Suppressor macrophage (primary cell): ENCODE measurements around the gene ANKFY1.
"Not testable (repeated sequence)": the region's sequence is repeated elsewhere in the genome, so short reads cannot be mapped to it uniquely, and the experiment has no call there.

Source experiments
- DNase-seq, 4 experiments: peaks; one replicate each; pipeline ENCODE4 v3.0.0-alpha.2; 2020 to 2022

Gene ANKFY1

DNA sequence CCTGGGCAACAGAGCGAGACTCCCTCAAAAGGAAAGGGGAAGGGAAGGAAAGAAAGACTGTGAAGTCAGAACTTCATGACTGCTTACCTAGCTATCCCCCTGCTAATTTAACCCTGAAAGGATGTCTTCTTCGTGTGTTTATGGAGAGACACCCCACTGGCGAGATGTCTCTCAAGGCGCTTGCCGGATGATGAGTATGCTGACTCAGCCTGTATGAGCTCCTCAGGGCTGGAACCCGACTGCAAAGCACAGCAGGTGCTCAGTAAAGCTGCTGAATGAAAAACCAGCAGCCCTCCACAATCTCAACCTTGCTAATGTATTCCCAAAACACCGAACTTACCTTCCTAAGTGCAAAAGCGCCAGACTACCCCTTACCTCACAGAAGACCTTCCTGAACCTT lies 2.3 kb downstream of the ANKFY1 start:
- DNase-seq: no peak

DNA sequence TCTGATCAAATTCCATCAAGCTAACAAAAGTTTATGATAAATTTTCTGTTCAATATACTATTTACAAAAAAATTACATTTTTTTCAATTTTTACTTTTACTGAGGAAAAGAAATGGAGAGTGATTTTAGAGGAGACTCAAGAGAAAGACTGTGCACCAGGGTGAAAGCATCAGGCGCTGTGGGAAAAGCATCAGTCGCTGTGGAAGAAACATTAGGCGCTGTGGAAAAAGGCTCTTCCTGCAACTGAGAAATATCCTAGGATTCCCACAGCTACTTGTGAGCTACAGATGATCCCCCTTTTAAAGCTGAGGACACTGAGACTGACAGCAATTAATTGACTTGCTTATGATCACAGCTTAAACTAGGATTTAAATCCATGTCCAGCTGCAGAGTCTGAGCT lies 4.9 kb downstream of the ANKFY1 start:
- no peak for DNase-seq

GRCh38 chr17:4256952-4257351 lies 6.8 kb downstream of the ANKFY1 start:
- DNase-seq: no peak

DNA sequence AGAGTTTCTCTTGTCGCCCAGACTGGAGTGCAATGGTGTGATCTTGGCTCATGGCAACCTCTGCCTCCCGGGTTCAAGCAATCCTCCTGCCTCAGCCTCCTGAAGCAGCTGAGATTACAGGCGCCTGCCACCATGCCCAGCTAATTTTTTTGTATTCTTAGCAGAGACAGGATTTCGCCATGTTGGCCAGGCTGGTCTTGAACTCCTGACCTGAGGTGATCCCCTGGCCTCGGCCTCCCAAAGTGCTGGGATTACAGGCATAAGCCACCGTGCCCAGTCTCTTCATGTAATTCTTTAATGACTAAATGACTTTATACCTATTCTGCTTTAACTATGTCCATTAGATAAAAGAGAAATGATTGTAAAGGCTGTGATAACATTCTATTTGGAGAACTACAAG lies 8.5 kb downstream of the ANKFY1 start:
- not testable (repeated sequence) for DNase-seq

DNA sequence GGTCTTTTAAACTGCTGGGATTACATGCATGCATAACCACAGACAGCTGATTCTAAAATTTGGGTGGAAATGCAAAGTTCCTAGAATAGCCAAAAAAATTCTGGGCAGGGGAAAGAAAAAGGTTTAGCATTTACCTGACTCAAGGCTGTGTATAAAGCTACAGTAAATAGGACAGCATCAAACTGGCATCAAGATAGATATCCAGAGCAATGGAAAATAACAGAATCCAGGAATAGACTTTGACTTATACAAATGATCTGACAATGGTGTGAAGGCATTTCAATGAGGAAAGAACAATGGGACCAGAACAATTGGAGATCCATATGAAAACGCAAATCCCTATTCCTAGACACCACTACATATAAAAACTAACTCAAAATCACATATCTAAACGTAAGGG lies 12.9 kb downstream of the ANKFY1 start:
- no peak for DNase-seq

DNA sequence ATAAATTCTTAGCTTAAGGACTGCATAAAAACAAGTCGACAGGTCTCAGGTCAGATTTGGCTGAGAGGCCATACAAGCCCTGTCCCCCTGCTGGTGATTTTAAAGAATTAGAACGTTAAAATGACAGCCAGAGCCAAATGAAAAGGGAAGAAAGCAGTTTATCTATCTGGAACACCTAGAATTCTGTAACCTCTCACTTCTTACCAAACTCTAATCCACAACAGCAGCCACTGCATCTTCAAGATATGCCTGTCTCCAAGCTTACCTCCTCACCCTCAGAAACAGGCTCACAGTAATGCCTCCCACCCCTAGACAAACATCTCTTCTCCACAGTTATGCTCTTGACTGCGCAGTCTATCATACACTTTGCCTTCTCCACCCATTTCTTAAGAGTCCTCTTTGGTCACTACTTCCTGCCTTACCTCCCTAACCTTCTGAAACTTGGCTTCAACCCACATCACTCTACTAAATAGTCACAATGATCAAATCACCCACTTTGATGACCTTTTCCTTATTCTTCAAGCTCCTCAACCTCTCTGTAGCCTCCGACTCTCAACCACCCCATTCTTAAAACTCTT lies 14.2 kb downstream of the ANKFY1 start:
- peak; percentile 13 to 61 (median 50) for DNase-seq

DNA sequence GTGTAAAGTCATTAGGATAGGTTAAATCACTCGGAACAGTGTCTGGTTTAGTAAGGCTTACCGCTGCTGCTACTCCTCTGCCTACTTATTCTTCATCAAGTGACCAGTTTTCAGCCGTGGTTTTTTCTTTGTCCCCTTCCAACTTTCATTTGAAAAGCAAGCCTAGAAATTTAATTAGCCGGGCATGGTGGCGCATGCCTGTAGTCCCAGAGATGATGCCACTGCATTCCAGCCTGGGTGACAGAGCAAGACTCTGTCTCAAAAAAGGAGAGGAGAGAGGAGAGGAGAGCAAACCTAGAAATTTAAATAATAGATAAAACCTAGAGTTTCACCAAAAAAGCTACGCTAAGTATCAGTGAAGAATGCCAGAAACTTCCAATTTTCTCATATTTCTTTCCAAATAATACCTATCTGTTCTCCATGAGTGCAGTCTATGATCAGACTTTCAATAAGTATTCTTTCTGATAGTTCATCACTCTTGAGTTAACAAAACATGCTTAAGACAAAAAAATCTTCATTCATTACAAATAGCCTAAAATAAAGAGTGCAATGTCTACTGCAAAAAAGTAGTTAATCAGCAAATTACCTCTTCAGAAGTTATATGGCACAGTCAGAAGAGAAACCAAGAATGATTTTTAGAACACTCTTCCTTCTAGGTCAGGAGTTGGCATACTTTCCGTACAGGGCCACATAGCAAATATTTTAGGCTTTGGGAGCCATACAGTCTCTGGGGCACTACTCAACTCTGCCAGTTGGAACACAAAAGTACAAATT lies 15.1 kb downstream of the ANKFY1 start:
- DNase-seq: no peak

- no peak for DNase-seq
These were observed 15.8 kb downstream of the ANKFY1 start for GRCh38 chr17:4247971-4248388.

GRCh38 chr17:4247361-4247970 lies 16.3 kb downstream of the ANKFY1 start:
- no peak for DNase-seq

DNA sequence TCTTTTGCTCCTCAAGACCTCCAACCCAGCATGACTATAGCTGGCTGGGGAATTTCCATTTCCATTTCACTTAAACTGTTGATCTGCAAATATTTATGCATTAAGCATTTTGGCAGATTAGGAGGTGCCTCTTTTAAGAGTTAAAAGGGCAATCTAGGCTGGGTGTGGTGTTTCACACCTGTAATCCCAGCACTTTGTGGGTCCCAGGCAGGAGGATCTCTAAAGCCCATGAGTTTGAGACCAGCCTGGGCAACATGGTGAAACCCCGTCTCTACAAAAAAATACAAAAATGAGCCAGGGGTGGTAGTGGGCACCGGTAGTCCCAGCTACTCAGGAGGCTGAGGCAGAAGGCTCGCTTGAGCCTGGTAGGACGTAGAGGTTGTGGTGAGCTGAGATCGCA lies 17.1 kb downstream of the ANKFY1 start:
- DNase-seq: no peak

DNA sequence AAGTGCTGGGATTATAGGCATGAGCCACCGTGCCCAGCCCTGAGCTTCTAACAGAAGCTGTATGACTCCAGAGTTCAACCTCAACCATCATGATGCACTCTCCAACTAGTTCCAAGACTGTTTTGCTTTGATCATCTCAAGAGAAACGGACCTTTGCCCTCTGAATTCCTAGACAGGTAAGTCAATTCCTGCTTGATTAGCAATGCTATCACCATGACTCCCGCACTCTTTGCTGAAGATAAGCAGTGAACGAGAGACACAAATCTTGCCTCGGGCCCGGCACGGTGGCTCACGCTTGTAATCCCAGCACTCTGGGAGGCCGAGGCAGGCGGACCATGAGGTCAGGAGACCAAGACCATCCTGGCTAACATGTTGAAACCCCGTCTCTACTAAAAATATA lies 22.2 kb downstream of the ANKFY1 start:
- no peak for DNase-seq

GRCh38 chr17:4236456-4236855 lies 27.3 kb downstream of the ANKFY1 start:
- no peak for DNase-seq

GRCh38 chr17:4235372-4236279 lies 28.2 kb downstream of the ANKFY1 start:
- no peak for DNase-seq

DNA sequence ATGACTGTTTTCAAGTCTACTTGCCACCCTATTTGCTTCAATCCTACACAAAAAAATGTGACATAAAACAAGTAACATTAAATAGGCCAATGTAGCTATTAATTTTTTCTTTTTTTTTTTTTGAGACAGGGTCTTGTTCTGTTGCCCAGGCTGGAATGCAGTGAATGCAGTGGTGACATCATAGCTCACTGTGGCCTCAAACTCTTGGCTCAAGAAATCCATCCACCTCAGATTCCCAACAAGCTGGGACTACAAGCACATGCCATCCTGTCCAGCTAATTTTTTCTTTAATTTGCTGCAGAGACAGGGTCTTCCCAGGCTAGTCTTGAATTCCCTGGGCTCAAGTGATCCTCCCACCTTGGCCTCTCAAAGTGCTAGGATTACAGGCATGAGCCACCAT lies 29.4 kb downstream of the ANKFY1 start:
- no peak for DNase-seq

GRCh38 chr17:4233668-4234258 lies 30.0 kb downstream of the ANKFY1 start:
- no peak for DNase-seq

DNA sequence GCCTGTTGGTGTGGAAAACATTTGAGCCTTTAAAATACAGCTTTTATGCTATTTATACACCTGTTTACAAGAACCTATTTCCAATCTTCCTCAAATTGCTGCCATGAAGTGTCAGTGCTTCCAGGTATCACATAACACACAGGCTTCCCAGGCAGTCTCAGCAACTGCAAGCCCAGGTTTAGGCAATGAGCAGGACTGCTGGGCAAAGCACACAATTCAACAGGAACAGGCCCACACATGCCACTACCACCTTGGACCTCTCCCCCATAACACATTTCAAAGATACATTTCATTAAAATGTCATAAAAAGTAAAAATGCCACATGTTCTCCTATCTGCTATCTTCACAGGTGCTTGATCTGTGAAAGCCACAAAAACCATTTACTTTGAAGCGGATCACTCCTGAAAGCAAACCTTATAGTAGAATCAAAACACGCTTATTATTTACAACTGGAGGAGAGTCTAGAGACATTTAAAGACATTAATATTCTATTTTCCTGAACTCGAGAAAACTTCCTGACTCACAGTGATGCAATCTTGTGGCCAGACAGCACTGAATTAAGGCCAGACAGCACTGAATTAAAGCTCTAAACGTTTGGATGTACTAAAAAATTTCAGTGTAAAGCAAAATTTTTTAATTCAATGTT lies 31.5 kb downstream of the ANKFY1 start:
- DNase-seq: no peak

DNA sequence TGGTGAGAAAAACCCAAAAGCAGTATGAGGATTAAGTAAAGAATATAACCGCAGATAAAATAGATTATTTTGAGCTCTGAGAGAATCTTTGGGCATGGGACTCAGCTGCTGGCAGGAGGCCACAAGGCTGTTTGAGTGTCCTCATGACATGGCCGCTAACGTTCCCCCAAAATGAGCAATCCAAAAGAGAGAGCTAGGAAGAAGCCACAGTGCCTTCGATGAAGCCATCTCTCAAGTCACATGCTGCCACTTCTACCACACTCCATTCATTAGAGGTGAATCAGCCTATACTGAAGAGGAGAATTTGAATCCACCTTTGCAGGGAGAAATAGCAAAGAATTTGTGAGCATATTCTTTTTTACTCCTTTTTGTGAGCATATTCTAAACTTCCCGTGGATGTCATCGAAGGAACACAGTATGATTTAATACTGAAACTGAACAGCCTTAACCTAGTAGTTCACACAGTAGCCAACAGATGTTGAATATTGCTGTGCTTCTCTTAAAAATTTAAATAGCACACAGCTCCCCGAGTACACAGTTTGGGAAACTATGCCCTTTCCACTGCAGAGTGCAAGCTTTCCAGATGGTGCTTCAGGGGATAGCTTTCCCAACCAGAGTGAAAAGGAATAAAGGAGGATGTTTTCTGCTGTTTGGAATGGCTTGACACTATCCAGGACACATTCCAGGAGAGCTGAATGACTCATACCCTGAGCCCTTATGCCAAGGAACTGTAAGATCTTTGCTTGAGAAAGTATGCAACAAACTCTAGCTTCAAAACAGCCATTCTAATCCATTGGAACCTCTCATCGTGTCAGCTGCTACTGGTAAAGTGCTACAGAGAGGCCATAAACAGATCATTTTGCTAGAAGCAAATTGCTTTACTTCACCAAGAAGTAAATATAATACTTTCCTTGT lies 33.9 kb downstream of the ANKFY1 start:
- no peak for DNase-seq

DNA sequence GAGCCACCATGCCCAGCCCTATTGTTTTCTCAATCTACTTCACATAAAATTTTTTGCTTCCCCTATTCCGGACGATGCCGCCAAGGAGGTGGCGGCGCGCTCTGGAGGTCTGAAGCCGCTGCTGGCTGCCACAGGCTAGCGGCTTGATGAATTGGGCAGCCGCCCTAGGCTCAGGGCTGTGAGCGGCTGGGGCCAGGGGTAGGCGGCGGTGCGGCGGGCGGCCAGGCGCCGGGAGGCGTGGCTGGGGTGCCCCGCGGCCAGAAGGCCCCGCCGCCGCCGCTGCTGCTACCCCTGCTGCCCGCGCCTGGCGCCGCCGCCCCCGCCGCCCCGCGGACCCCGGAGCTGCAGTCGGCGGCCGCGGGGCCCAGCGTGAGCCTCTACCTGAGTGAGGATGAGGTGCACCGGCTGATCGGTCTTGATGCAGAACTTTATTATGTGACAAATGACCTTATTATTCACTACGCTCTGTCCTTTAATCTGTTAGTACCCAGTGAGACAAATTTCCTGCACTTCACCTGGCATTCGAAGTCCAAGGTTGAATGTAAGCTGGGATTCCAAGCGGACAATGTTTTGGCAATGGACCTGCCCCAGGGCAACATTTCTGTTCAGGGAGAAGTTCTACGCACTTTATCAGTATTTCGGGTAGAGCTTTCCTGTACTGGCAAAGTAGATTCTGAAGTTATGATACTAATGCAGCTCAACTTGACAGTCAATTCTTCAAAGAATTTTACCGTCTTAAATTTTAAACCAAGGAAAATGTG lies 41.7 kb downstream of the ANKFY1 start:
- no peak for DNase-seq

- DNase-seq: no peak
These were observed 42.6 kb downstream of the ANKFY1 start for GRCh38 chr17:4221163-4221562.

DNA sequence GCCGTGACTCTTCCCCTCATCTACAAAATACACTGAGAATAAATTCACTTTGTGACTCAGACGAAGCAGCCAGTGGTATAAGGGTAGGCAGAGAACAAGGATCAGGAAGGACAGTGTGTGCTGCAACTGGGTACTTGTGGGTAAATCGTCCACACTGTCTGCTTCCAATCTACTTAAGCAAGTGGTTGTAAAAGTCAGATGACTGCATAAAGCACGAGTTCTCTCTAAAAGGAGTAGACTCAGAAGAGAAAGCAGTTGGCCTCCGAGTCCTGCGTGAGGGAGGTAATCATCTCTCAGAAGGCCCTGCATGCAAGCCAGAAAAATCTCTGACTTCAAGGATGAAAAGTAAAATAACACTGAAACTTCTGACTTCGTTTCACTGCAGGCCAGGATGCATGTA lies 43.1 kb downstream of the ANKFY1 start:
- DNase-seq: no peak
